GM18520 (cell line): ENCODE data around the gene RETREG1.
"Not testable (repeated sequence)": the region's sequence is repeated elsewhere in the genome, so short reads cannot be mapped to it uniquely, and the experiment has no call there.

Experiments used
- ATAC-seq: cut with Tn5 transposase; IDR thresholded peaks from one replicate; pipeline ENCODE4 v1.9.1; 2021; ENCODE audit not compliant: unreplicated experiment

The RETREG1 gene

DNA sequence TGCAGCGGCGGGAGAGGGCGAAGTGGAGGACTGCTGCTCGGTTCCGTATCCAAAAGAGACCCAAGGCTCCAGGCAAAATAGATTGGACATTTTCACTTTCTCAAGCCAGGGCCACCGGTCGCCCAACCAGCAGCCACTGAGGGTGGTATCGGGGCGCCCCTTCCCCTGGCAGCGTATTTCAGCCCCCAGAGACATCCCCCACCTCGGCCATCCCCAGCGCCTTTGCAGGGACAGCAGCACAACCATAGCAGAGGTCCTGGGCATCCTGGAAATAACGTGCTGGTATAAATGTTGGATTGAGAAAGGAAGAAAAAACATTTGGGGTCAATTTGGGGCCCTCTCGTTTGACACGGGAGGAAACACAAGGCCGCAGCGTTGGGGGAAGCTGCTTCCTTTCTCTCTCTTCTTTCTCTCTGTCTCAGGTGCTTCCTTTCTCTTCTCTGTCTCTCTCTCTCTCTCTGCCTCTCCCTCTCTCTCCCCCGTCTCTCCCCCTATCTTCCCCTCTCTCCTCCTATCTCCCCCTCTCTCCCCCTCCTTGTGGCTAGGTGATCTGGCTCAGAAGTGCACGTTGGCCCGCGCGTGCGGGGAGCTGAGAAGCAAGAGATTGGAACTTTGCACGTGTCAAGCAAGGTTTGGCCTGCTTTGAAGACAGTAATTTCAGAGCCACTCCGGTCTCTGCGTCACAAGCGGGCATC lies 624 bp upstream of the RETREG1 start:
- ATAC-seq: no peak

DNA sequence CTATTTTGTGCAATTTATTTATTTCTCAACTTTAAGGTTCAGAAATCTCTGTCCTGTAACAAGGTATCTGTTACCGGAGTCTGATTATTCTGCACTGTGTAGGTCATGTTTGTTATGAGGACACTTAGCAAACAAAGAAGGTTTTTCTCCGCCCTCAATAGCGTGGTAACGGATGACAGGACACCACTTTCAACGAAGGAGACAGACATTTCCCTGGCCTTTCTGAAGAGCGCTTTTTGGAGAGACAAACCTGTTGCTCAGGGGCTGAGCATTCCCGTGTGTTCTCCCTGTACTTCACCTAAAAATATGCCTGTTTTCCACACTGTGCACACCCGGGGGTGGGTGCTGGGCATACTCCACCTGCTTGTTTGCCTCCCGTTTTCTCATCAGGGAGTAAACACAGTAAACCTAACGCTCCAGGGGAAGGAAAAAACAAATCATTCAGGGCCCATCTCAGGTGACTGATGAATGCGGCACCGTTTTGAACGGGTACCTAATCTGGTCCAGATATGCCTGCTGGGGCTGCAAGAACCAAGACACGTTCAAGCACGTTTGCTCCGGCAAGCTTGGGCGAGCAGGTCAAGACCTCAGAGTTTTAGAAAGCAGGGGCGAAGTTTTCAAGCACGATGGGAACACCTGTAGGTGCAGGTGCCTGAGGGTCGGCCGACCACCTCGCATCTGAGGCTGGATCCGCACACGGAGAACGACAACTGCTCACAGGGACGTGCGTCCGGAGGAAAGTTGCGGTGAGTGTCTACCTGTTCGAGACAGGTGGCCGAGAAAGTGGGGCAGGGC lies 859 bp downstream of the RETREG1 start:
- no peak for ATAC-seq

DNA sequence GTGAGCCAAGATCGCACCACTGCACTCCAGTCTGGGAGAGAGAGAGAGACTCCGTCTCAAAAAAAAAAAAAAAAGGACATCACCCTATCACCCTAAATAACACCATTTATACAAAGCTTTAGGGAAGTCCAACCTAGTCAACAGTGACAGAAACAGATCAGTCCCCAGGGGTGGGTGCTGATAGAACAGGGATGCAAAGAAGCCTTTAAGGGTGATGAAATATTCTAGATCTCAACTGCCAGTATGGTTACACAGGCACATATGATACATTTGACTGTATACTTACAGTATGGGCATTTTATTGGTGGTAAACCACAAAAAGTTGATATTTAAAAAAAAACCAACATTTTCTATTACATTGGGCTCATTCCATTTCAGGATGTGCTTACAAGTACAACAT lies 4.8 kb downstream of the RETREG1 start:
- ATAC-seq: no peak

DNA sequence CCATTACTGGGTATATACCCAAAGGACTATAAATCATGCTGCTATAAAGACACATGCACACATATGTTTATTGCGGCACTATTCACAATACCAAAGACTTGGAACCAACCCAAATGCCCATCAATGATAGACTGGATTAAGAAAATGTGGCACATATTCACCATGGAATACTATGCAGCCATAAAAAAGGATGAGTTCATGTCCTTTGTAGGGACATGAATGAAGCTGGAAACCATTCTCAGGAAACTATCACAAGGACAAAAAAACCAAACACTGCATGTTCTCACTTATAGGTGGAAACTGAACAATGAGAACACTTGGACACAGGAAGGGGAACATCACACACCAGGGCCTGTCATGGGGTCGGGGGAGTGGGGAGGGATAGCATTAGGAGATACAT lies 5.9 kb downstream of the RETREG1 start:
- not testable (repeated sequence) for ATAC-seq

DNA sequence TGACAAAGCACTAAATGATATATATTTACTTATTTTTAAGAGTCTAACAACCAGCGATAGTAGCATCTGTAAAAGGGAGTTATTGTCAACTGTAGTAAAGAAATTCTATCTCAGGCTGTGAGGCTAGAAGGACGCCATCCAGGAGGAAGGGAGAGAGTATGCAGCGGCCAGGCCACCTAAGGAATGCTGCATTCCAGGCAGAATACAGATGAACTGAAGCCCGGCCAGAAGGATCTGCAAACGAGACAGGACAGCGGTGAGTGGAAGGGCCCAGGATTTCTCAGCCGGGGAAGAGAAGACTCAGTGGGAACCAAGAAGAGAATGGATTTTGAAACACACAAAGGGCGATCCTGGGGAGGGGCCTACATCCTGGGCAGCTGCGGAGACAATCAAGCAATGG lies 7.4 kb downstream of the RETREG1 start:
- ATAC-seq: no peak

DNA sequence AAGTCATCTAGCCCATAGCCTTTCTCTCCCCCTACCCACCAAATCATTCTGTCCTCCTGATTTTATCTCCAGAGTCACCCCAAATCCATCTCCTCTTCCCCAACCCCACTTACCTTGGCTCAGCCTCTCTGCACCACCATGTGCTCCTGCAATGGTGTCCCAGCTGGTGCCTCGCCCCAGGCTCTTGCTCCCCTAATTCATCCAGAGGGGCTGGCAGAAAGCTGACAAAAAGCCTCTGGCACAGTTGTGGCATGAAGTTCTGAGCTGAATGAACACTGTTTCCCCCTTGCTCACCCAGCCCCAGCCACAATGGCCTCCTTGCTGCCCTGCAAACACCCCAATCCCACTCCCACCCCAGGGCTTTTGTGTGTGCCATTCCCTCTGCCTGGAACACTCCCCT lies 10.2 kb downstream of the RETREG1 start:
- no peak for ATAC-seq

DNA sequence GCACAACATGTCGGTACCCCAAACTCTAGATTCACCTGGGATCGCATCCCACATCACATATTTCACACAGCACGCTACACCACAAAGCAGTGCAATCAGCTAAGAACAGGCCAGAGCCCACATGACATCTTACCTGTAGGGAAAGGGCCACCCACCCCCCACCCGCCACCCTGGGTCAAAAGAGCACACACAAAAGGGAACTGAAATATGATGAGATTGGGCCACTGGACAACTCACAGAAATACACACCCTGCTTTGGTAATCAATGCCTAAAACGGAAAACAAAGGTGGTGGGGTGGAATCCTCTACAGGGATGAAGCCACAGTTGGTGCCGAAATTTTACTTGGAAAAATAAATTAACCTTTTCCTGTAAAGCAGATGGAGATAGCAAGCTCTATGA lies 13.1 kb downstream of the RETREG1 start:
- ATAC-seq: no peak

DNA sequence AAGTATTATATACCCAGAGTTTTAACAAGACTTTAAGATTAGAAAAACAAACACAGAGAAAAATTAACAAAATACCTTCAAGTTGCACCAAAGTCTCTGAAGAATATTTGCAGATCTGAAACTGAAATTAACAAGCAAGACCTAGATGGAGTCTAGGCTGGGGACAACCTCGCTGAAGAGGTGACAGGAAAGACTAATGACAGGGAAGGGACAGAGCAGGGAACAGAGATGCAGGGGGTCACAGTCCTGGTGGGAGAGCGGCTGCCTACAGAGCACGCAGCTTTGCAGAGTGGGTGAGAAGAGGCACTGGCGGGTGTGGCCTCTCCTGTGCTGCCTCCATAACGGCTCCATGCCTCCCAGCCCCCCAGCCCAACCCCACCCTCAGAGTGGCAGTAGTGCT lies 13.5 kb downstream of the RETREG1 start:
- no peak for ATAC-seq

DNA sequence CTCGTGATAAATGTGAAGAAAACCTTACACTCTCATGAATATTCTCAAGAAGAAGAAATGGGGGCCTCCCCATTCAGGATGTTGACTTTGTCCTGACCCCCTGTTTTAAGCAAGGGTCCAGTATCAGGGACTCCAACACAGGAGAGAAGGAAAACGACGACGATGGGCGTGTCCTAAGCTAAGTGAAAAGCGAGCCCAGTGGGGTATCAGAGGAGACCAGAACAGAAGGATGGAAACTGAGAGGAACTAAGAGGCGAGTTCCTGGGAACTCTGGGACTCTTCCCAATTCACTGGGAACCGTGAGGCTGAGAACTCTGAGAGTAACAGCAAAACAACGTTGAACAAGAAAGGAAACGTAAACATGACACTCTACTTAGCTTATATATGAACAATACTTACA lies 14.6 kb downstream of the RETREG1 start:
- no peak for ATAC-seq

DNA sequence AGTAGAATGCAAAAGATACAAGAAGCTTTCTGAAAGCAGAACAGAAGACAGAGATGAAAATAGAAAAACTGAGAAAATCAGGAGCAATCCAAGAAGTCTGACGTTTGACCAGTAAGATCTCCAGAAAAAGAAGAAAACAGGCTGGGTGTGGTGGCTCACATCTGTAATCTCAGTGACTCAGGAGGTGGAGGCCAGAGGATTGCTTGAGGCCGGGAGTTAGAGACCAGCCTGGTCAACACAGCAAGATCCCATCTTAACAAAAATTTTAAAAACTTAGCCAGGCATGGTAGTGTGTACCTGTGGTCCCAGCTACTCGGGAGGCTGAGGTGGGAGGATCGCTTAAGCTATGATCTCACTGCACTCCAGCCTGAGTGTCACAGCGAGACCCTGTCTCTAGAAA lies 15.9 kb downstream of the RETREG1 start:
- ATAC-seq: no peak

DNA sequence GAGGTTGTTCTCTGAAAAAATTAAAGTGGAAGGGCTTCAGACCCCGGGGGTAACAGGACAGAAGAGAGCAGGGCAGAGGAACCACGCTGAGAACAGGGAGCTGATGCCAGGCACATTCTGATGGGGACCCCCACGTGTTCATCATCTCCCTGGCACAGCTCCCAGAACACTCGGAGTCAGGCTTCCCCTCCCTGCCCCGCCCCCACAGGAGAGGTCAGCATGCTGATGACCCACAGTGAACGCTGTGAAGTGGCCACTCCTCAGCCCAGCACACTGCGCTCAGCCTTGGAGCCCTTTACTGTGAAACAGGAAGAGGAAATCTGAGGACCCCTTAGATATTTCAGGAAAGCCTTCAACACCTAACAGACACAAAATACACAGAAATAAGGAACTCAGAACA lies 16.4 kb downstream of the RETREG1 start:
- ATAC-seq: no peak

DNA sequence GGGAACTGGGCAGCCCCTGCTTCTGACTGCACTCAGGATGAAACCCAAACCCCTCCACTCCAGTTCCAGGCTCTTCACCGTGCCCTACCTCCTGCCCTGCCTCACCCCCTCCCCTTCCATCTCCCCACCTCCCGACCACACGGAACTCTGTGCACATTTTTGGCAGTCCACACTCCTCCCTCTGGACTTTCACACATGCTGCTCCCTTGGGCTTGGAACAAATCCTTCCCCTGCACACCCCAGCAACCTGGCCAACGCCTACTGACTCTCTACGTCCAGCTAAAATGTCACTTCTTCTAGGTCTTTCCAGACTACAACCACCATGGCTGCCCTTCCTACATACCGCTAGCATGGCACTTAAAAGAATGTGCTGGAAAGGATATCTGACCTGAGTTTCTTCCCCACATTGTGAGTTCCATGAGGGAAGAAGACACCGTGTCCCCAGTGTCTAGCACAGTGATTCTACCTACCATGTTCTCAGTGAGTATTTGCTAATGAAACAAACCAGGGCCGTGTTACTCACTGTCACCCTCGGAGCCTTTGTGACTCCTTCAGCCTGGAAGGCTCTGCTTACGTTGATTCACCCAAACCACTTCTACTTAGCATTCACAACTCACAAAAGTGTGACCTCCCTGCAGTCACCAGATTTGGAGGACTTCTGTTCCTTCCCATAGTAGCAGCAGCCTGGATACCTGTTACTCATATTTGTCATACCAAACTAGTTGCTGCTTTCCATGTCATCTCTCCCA lies 18.7 kb downstream of the RETREG1 start:
- ATAC-seq: no peak

DNA sequence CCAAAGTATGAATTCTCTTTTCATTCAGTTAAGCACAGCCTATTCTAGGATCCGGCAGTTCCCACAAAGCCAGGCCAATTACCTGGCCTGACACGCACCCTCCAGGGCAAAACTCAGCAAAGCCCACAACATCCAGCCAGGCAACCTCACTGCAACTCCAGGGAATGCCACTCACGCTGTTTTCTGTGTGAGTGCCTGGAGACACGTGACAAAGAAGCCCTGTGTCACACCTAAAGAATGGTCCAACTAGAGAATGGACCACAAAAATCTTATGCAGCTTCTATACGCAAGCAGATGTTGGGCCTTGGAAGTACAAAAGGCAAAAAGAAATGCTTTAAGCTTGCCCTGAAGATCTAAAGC lies 20.2 kb downstream of the RETREG1 start:
- ATAC-seq: no peak

DNA sequence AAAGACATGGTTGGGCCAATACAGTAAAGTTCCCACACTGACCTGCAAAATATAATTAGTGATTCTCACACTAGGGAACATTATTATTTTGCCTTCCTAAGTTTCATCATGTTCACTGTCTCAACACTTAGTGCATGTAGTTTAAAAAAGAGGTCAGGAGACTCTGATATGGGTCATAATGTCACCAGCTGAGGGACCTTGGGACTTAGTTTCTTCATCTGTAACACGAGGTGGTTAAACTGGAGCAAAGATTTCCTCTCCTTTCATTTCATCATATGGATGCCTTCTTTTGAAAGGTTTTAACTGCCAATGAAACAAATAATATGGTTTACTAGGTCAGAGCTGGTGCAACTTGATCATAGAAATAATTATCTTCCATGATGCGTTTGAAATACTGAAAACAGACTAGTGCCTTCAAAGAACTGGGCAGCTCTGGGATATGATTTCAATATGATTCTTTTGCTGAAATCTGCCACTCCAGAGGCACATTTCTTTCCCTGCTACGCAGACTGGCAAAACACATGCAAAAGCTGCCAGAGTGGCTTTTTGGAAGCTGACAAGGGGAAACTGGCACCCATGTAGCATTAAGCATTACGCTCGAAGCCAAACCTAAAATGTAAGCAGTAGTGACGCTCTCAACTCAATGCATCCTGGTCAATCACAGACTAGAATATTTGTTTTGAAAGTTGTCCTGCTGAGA lies 20.8 kb downstream of the RETREG1 start:
- no peak for ATAC-seq

DNA sequence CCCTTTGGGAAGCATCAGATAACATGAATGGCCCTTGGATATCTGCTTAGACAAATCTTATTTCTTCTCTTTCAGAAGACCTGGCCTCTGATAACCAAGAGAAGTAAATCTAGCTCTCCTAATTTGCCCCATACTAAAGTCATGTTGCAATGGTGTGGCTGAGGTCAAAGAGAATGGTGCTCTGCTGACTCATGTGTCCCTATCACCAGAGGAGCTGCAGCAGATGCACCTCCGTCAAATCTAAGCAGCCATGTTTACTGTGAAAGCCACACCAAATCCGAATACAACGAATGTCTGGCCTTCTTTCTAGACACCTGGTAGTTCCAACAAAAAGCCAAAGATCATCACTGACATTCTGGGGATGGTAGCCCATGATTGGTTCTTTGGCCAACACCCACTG lies 23.2 kb downstream of the RETREG1 start:
- no peak for ATAC-seq

DNA sequence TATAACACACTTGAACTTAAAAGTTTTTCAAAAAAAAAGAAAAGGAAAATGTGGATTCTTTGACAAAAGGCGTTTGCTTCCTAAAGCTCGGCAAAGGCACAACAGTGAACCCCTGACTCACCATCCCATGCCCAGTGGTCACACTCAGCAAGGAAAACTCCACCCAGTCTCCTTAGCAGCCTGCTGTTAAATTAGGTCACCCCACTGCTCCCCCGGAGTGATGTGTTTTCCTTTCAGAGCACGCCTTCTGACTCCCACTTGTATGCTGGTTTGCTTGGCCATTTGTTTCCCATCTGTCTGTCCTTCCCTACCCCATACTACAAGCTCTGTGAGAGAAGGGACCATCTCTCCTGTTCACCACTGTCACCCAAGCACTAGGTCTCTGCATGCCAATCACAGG lies 23.8 kb downstream of the RETREG1 start:
- no peak for ATAC-seq

DNA sequence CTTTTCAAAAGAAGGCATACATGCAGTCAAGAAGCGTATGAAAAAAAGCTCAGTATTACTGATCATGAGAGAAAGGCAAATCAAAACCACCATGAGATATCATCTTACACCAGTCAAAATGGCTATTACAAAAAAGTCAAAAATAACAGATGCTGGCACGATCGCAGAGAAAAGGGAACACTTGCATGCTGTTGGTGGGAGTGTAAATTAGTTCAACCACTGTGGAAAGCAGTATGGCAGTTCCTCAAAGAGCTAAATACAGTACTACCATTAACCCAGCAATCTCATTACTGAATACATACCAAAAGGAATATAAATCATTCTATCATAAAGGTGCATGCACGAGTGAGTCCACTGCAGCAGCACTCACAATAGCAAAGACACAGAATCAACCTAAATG lies 24.5 kb downstream of the RETREG1 start:
- no peak for ATAC-seq

DNA sequence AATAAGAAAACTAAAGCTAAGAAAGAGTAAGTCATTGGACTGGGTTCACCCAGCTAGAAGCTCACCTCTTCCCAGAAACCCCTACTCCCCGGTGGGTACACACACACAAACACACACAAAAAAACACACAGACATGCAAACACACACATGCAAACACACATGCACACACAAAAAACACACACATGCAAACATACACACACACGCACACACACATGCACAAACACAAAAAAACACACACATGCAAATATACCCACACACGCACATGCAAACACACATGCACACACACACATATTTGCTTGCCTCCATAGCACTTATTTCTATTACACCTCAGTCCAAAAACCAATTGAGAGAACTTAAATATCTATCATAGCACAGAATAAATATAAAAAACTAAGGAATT lies 26.1 kb downstream of the RETREG1 start:
- no peak for ATAC-seq

DNA sequence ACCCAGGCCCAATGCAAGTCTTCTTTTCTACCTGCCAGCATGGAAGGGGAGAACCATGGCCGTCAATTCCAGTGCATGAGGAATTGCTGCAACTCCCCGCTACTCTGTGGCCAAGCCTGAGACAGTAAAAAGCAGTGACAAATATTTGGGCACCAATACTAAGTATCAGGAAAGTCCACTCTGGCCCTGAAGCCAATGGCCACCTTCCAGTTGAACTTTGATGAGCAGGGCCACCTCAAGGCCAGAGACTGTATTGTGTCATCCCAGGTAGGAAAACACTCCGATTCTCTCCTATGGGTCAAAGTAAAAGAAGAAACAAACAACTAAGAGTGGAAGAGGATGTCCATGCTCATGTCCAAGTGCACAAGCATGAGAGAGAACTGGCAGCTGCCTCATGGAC lies 27.1 kb downstream of the RETREG1 start:
- no peak for ATAC-seq

DNA sequence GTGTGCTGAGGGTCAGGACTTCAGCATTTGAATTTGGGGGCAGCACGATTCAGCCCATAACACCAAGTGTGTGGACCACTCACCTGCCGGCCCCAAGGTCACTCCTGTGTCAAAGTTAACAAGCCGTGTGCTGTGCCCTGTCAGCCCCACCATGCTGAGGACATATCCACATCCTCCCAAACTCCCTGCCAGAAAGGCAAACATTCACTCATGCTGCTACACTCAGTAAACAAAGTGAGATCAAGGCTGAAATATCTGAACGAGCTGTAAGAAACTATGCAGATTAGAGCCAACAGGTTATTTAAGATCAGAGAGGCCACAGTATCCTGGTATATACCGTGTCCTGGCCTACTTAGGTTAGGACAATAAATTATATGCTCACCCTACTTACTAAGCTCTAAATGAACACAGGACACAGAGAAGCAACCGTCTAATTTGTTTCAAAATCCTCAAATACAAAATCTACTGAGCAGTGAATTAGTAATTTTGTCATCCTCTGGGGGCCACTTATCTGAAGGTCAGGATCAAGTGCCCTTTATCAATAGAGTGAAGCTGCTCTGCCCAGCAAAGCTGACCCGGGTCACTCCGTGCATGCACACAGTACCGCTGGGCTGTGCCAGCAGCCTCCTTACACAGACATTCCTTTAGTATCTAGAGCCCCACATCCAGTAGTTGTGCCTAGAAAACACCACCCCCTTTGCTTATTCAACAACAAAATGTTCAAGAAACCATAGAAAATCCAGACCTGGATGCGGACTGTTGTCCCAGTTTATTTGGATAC lies 28.2 kb downstream of the RETREG1 start:
- ATAC-seq: no peak

DNA sequence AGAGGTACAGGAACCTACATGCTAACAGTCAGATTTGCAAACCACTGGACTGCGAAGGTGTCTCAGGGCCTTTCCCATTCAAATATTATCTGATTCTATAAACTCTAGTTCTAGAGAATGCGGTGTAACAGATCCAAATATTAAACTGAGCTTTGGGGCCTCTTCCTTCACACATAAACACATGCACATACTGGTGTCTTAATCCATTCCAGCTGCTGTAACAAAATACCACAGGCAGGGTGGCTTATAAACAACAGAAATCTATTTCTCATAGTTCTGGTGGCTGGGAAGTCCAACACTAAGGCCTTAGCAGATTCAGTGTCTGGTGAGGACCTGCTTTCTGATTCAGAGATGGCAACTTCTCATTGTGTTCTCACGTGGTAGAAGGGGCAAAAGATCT lies 30.2 kb downstream of the RETREG1 start:
- no peak for ATAC-seq
